GM21381 (cell line): ENCODE measurements around the gene ANGPTL2.
A peak's percentile ranks its signal among the peaks of the same experiment; 100 is the strongest.
"Not testable (repeated sequence)": the region's sequence is repeated elsewhere in the genome, so short reads cannot be mapped to it uniquely, and the experiment has no call there.

Experiments used
- ATAC-seq: cut with Tn5 transposase; IDR thresholded peaks from one replicate; pipeline ENCODE4 v1.9.1; 2021; ENCODE audit warnings: mild to moderate bottlenecking, moderate library complexity; ENCODE audit not compliant: unreplicated experiment

The ANGPTL2 gene, protein sequence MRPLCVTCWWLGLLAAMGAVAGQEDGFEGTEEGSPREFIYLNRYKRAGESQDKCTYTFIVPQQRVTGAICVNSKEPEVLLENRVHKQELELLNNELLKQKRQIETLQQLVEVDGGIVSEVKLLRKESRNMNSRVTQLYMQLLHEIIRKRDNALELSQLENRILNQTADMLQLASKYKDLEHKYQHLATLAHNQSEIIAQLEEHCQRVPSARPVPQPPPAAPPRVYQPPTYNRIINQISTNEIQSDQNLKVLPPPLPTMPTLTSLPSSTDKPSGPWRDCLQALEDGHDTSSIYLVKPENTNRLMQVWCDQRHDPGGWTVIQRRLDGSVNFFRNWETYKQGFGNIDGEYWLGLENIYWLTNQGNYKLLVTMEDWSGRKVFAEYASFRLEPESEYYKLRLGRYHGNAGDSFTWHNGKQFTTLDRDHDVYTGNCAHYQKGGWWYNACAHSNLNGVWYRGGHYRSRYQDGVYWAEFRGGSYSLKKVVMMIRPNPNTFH

DNA sequence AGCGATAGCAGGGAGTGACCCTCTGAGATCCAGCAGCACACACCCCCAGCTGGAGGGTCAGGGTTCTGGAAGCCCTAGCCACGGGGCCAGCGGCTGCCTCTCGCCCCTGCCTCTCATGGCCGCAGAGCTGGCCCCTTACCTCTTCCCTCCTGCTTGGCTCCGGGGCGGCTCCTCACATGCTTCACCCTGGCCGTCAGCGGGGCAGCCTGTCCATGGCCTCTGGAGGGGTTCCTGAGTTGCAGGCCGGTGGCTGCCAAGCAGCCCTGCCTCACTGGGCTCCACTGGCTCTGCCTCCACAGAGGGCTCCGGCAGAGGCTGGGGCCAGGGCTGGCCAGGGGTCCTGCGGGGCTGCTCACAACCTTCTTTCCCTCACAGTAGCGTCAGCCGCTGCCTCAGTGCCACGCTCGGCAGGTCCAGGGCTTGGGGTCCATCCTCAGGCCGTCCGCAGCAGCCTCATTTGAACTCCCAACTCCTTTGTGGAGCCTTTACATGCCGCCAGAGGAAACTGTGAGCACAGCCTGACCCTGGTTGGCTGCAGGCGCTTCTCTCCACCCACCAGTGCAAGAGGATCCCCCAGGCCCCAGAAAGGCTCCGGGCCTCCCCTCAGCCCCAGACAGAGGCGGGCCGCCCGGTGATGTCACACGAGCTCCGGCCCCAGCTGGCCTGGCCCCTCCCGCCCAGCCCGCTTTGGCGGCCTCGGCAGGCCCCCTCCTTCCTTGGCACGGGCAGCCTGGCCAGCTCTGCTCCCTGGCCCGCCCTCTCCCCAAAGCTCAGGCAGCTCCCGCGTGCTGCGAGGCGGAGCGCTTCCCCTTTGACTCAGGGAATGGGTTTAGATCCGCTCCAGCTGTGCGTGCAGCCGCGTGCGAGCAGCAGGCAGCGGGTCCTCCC lies at the start of gene ANGPTL2:
Gene ANGPTL2 (minus strand): TSS at position 460 of the 888 bp plus-strand sequence. CDS start 13,904 bp downstream, outside the sequence.
- no peak for ATAC-seq

GRCh38 chr9:127171348-127171747 lies 48.9 kb upstream of the ANGPTL2 start:
- ATAC-seq = not testable (repeated sequence)

DNA sequence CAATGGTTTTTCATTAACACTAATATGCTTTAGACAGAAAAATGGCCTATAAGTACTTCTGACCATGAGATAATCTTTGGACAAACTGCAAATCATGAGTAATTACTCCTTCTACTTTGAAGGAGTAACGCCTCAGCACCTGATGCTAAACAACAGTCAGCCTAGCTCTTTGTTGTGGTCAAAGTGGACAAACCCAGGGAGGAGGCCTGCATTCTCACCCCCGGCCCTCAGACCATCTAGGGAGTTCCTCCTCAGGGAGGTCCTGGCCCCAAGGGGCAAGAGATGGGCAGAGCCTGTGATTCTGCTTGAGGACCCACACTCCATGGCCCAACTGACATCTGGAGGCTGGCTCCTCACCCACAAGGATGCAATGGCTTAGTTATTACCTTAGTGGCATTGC lies 48.2 kb upstream of the ANGPTL2 start:
- ATAC-seq = no peak

- ATAC-seq = no peak
Observed at GRCh38 chr9:127170103-127170502, 47.7 kb upstream of the ANGPTL2 start.

DNA sequence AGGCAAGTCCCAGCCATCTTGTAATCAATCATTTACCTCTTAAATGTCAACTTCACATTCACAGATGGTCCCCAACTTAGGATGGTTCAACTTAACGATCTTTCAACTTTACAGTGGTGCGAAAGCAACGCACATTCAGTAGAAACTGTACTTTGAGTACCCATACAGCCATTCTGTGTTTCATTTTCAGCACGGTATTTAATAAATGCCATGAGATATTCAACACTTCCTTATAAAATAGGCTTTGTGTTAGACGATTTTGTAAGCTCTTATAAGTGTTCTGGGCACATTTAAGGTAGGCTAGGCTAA lies 47.1 kb upstream of the ANGPTL2 start:
- no peak for ATAC-seq

GRCh38 chr9:127168756-127169574 lies 46.5 kb upstream of the ANGPTL2 start:
- no peak for ATAC-seq

DNA sequence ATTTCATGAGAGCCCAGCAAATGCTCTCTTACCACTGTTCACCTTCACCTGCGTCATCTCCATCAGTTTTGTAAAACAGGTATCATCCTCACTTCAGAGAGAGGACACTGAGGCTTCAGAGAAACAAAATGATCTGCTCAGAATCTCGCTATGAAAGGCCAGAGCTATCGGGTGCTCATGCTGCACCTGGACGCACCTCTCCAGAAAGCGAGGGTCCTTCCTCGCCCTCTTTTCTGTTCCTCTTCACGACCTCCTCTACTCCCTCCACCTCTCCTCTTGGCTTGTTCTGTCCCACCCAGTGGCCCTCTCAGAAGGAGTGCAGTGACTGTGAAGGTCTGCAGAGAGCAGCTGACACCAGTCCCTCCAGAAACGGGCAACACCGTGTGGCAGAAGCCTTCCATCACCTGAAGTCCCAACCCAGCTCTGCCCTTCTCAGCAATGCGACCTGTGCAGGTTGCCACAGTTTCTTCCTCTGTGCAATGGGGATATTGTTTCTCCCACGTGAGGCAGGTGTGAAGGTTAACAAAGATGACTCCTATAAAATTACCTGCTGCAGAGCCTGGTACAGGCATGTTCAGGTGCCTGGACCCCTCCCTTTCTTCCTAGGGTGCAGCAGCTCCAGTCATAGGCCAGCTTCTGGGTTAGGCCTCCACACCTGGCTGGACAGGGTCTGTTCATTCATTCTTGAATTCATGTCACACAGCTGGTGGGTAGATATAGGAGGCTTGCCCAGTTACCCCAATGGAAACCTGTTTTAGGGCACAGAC lies 45.3 kb upstream of the ANGPTL2 start:
- no peak for ATAC-seq

DNA sequence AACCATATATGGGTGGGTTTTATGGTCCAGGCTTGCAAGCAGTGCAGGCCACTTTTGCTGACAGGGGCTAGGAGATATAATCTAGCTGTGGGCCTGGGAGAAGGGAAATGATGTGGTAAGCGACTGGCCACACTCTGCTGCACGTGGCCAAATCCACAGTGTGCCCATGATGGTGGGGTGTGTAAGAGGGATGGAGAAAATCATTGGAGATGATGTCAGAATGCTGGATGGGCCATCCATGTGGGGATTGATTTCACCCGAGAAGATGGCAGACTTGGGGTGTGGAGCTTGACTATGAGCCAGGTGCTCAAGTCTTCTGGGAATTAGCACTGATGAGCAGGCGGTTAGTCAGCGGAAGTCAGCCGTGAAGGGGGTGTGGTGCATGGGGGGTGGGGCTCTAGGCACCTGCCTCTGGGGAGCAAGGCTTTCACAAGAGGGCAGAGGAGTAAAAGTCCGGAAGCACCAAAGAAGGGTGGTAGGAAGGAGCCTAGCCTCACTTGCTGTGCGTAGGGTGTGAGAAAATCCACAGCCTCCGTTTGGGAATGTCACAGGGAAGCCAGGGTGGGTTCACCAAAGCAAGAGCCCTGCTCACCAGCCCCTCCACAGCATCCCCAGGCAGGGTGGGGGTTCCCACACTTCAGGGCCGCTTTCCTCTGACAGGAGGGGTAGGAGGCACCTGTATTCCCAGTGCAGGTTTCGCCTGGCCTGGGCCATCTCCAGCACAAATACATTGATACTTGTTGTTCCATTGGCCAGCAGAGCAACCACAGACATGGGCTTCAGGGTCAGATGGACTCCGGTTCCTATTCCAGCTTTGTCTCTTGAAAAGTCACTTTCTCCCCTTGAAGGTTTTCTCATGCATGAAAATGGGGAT lies 44.5 kb upstream of the ANGPTL2 start:
- ATAC-seq = peak; percentile 61

DNA sequence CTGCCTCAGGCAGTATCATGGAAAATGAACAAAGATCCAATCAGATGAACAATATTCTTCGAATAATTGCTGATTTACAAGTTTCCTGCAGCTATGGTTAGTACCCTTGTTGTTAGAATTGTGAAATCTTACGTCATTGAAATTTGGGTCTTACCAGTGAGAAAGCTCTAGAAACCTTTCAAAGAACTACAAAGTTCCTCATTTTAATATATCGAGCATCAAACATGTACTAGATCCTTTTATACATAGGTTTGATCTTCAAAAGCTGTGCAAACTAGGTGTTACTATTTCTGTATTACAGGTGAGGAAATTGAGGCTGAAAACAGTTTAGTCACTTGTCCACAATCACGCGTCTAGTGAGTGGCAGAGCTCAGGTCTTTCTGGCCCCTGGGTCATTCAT lies 43.7 kb upstream of the ANGPTL2 start:
- ATAC-seq = no peak

- ATAC-seq = no peak
Observed at GRCh38 chr9:127165116-127165515, 42.7 kb upstream of the ANGPTL2 start.

DNA sequence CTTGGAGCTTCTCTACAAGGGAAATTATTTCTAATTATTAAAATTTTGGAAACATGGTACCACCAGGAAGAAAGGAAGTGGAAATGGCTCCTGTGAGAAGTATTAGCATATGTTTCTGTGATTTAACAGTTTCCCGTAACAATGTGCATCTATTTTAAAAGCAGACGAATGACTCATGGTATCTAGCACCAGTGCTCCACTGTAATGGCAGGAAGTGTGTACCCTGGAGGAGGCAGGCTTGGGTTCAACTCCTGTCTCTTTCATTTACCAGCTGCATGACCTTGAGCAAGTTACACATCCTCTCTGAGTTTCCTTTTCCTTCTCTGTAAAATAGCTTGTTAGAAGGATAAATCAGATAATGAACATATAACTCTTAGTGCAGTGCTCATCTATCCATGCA lies 41.0 kb upstream of the ANGPTL2 start:
- ATAC-seq = no peak

DNA sequence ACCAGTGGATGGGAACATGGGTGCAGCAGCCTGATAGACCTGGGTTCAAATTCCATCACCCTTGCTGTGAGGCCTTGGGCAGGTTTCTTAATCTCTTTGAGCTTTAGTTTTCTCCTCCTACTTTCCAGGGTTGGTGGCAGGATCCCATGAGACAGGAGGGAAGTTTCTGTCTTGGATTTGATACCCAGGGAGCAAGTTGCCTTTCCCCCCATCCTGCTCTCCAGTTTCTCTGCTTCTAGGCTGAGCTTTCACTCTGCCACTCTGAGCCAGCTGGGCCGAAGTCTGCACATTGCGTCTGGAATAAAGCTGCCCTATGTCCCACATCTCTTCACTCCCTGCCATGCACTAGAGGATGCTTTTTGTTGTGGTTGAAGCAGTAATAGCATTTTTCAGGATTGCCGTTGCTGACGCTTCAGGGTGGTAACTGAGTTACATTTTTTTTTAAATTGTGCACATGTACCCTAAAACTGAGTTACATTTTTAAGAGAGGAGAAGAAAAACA lies 40.5 kb upstream of the ANGPTL2 start:
- ATAC-seq = no peak

DNA sequence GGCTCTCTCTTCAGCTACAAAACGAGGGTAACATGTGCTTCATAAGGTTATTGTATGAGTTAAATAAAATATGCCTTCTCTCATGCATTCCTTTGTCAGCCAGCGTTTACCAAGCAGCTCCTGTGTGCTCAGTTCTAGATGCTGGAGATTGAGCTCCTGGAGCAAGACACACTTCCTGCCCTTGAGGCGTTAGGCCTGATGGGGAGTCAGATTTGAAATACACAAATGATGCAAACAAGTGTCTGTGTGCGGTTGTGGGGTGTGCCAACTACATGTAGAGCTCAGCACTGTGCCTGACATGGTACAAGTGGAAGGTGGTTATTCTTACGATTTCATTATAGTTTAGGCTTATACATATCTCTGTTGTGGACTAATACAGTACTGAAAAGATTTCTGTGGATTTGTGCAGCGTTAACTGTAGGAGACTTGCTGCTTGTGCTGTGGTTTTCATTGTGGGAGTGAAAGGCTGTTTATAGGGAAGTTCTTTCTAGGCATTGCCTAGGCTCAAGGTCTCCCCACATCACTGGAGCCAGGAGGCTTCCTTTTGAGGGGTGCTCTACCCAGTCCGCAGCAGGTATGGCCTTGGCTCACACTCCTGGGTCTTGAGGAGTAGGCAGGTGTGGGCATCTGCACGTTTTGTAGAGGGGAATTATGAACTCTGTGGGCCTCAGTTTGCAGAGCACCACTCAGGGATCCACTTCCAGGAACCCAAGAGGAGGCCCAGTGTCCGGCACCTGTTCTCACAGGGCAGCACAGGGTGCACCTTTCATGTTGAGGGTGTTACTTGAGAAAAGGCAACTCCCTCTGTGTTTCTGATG lies 39.8 kb upstream of the ANGPTL2 start:
- no peak for ATAC-seq

GRCh38 chr9:127161081-127161624 lies 38.7 kb upstream of the ANGPTL2 start:
- no peak for ATAC-seq

GRCh38 chr9:127159949-127160610 lies 37.6 kb upstream of the ANGPTL2 start:
- no peak for ATAC-seq

DNA sequence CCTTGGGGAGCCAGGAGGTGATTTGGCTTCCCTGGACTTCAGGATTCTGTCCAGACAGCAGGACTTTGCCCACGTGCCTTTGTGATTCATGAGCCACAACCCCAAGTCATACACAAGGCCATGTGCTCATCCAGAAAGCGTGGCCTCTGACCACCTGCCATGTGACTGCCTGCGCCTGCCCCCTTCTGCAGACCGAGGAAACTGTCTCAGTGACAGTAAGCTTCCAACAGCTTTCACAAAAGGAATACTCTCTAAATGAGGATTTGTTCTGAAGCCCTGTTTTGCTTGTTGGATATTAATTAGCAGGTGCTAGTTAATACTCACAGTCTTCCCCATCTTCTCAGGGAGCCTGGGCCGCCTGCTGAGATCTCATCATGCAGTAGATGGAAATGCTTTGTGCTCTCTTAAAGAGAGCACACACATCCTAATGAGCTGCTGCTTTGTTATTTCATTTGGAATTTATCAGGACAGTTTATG lies 36.9 kb upstream of the ANGPTL2 start:
- no peak for ATAC-seq

- no peak for ATAC-seq
Observed at GRCh38 chr9:127158786-127159324, 36.4 kb upstream of the ANGPTL2 start.
